Vagina (tissue), 2 donors: ENCODE results near the gene AMMECR1. TPM values are rescaled to one million over a fixed set of nuclear protein-coding genes. Genes with fewer than 3 reads are reported as not detected.

Experiments
- DNase-seq, 2 donors: peaks; one replicate each; pipeline ENCODE4 v3.0.0-alpha.2; 2017; ENCODE audit errors: extremely low spot score in 2 of 2
- H3K27ac ChIP-seq: fragments of 200-600 bp; sonication (generic); one replicate; pipeline ENCODE4 v1.5.1; 2019
- H3K27me3 ChIP-seq: fragments of 200-600 bp; sonication (generic); one replicate; pipeline ENCODE4 v1.5.1; 2019
- H3K36me3 ChIP-seq, 2 donors: fragments of 200-600 bp; sonication (generic); one replicate each; pipeline ENCODE4 v1.5.1; 2017 to 2019
- H3K4me1 ChIP-seq: fragments of 200-600 bp; sonication (generic); one replicate; pipeline ENCODE4 v1.5.1; 2019
- H3K4me3 ChIP-seq, 2 donors: fragments of 200-600 bp; sonication (generic); 1 replicate in 1 of 2; 2 replicates in 1 of 2; pipeline ENCODE4 v1.5.1; 2016 to 2019
- H3K9me3 ChIP-seq: fragments of 200-600 bp; sonication (generic); one replicate; pipeline ENCODE4 v1.5.1; 2019
- POLR2A ChIP-seq, 2 donors: fragments of 450-650 bp; IDR thresholded peaks; one replicate each; pipeline ENCODE4 v1.6.1; 2017; ENCODE audit warnings: antibody characterized with exemption in 2 of 2, mild to moderate bottlenecking in 2 of 2, moderate library complexity in 2 of 2
- POLR2AphosphoS5 ChIP-seq, 2 donors: sonication (generic); formaldehyde crosslinking; IDR thresholded peaks; one replicate each; pipeline ENCODE4 v1.9.0; 2017; ENCODE audit warnings: antibody characterized with exemption in 2 of 2, mild to moderate bottlenecking in 2 of 2, low read depth in 1 of 2; ENCODE audit not compliant: insufficient read depth in 1 of 2
- intact Hi-C: fragments of 100-400 bp; cut with DNase I; formaldehyde crosslinking; loops from one replicate; pipeline ENCODE4 v1.15.1; 2023
- total RNA-seq: library from RNA; depleted of rRNA; stranded (reverse); fragments of >200 nt; gene quantifications from one replicate; pipeline ENCODE4 v1.2.3, GENCODE V29; 2016
- TF ChIP-seq, protein P1 (sequence below), 3 experiments: fragments of 450-650 bp in 2 of 3; fragments of 200-600 bp in 1 of 3; sonication (generic) in 1 of 3; IDR thresholded peaks; one replicate each; pipeline ENCODE4 v1.5.1; 2017 to 2019; ENCODE audit warnings: antibody characterized with exemption in 3 of 3, mild to moderate bottlenecking in 2 of 3, moderate library complexity in 2 of 3

AMMECR1 gene
- total RNA-seq, 1 donor from 2014 or later: 8.1 TPM

DNA sequence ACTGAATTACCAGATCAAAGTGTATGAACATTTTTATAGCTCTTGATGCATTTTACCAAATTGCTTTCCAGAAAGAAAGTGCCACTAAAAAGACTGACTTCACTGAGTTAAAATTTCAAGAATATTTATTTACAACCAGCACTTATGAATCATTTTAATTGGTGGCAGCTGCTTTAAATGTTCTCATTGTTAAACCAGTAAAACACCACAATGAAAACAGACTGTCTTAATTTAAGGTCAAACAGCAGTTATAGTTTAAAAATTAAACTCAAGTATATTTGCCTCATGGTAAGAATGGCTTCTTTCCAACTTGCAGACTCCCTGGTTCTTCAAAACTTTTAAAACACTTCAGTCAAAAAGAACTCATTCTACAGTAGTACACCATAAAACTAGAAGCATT, 36.9 kb downstream of the AMMECR1 start:
- no peak for TF ChIP-seq POLR2AphosphoS5 (IDR thresholded peaks at IDR 0.05; ENCODE audit: insufficient read depth in 1 of 2, low read depth in 1 of 2)
- TF ChIP-seq, protein P1, sequence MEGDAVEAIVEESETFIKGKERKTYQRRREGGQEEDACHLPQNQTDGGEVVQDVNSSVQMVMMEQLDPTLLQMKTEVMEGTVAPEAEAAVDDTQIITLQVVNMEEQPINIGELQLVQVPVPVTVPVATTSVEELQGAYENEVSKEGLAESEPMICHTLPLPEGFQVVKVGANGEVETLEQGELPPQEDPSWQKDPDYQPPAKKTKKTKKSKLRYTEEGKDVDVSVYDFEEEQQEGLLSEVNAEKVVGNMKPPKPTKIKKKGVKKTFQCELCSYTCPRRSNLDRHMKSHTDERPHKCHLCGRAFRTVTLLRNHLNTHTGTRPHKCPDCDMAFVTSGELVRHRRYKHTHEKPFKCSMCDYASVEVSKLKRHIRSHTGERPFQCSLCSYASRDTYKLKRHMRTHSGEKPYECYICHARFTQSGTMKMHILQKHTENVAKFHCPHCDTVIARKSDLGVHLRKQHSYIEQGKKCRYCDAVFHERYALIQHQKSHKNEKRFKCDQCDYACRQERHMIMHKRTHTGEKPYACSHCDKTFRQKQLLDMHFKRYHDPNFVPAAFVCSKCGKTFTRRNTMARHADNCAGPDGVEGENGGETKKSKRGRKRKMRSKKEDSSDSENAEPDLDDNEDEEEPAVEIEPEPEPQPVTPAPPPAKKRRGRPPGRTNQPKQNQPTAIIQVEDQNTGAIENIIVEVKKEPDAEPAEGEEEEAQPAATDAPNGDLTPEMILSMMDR (IDR thresholded peaks at IDR 0.05): no peak
- no peak for TF ChIP-seq POLR2A (IDR thresholded peaks at IDR 0.05)
- no peak for DNase-seq
- Histone ChIP-seq H3K4me1 (no peaks in the 10 kb centered on the region), H3K9me3 (no peaks in the 10 kb centered on the region), H3K4me3 (no peak overlapping the region), H3K27me3 (no peaks in the 10 kb centered on the region), H3K36me3 (no peaks in the 10 kb centered on the region), H3K27ac (no peak overlapping the region)
- intact Hi-C loops: no loop called here

DNA sequence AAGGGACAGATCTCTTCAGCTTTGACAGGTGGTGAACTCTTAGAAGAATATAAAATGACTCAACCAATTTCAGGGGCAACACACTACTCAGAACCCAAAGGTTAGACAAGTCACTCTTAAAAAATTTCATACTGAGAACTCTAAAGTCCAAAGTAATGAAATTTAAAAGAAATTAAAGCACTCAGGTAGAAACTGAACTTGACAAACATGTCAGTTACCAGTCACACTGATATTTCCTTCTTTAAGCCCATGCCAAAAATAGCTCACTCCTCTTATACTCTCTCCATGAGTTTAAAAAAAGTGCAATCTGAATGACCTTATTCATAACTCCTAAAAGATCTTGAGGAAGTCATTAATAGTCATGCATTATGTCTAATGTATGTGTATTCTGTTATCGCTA, 40.3 kb downstream of the AMMECR1 start:
- intact Hi-C loops: no loop called here
- H3K36me3 ChIP-seq: no peaks in the 10 kb centered on the region
- TF ChIP-seq POLR2A (IDR thresholded peaks at IDR 0.05) (no peak), POLR2AphosphoS5 (IDR thresholded peaks at IDR 0.05; ENCODE audit: insufficient read depth in 1 of 2, low read depth in 1 of 2) (no peak)
- TF ChIP-seq, protein P1 (IDR thresholded peaks at IDR 0.05): no peak
- H3K27me3 ChIP-seq: no peaks in the 10 kb centered on the region
- no peak overlapping the region for H3K4me3 ChIP-seq
- no peaks in the 10 kb centered on the region for H3K4me1 ChIP-seq
- no peak for DNase-seq
- no peak overlapping the region for H3K27ac ChIP-seq
- no peaks in the 10 kb centered on the region for H3K9me3 ChIP-seq

DNA sequence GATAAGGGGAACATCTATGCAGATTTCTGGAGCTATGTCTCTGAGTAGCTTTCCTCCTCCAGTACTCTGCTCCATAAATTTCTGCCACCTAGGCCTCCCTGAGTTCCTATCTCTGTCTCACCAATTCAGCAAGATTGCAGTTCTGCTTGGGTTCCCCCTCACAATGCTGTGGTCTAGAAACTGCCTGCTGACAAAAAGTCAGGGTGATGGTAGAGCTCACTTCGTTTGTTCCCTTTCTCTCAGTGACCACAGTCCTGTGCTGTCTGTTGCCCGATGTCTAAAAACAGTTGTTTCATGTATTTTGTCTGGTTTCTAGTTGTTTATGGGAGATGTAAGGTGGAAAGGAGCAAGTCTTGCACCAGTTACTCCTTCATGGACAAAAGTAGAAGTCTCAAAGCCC, 41.1 kb downstream of the AMMECR1 start:
- intact Hi-C loops: no loop called here
- Histone ChIP-seq H3K27ac (no peak overlapping the region), H3K27me3 (no peaks in the 10 kb centered on the region)

DNA sequence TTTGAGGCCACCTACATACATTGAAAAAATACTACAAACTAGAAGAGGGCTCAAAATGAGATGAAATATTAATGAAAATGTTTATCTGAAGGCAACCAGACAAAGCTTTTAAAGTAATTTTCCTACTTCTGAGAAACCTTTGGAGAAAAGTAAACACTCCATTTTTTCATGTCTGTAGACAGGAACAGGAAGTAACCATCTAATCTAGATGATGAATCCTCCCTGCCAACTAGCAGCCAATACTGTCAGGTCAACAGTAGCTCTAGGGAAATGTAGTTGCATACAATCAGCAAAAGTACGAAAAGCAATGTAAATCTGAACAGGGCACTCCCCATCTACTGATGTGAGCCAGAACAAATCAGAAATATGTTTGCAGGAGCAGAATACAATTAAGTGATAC, 49.0 kb downstream of the AMMECR1 start:
- TF ChIP-seq POLR2AphosphoS5 (IDR thresholded peaks at IDR 0.05; ENCODE audit: insufficient read depth in 1 of 2, low read depth in 1 of 2) (no peak), POLR2A (IDR thresholded peaks at IDR 0.05) (no peak)
- TF ChIP-seq, protein P1 (IDR thresholded peaks at IDR 0.05): no peak
- intact Hi-C loops: no loop called here
- DNase-seq: no peak
- H3K27me3 ChIP-seq: no peaks in the 10 kb centered on the region
- no peaks in the 10 kb centered on the region for H3K36me3 ChIP-seq
- H3K27ac ChIP-seq: no peak overlapping the region
- H3K4me3 ChIP-seq: no peak overlapping the region
- H3K4me1 ChIP-seq: no peaks in the 10 kb centered on the region
- H3K9me3 ChIP-seq: no peaks in the 10 kb centered on the region

More for the DNA sequence above, 41.1 kb downstream of the AMMECR1 start:
- Histone ChIP-seq H3K9me3 (no peaks in the 10 kb centered on the region), H3K36me3 (no peaks in the 10 kb centered on the region), H3K4me1 (no peaks in the 10 kb centered on the region), H3K4me3 (no peak overlapping the region)
- no peak for DNase-seq
- TF ChIP-seq, protein P1 (IDR thresholded peaks at IDR 0.05): no peak
- TF ChIP-seq POLR2A (IDR thresholded peaks at IDR 0.05): no peak
- TF ChIP-seq POLR2AphosphoS5 (IDR thresholded peaks at IDR 0.05; ENCODE audit: insufficient read depth in 1 of 2, low read depth in 1 of 2): no peak

DNA sequence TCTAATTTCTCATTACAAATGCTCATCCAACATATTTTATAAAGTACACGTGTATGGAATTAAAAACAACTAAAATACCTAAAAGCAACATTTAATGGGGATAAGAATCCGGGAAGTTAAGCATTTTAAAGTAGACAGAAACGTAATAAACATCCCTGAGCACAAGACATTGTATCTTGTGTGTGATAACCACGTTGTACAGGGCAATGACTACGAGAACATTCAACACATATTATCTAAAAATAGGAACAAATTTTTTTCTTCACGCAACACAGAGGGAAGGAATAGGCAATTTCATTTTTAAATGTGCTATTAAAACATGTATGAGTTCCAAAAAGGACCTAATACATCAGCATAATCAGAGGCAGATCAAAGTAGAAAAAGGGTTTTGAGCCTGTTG, 49.5 kb downstream of the AMMECR1 start:
- no peaks in the 10 kb centered on the region for H3K27me3 ChIP-seq
- intact Hi-C loops: no loop called here
- H3K27ac ChIP-seq: no peak overlapping the region
- H3K4me1 ChIP-seq: no peaks in the 10 kb centered on the region
- no peaks in the 10 kb centered on the region for H3K9me3 ChIP-seq
- TF ChIP-seq POLR2A (IDR thresholded peaks at IDR 0.05): no peak
- TF ChIP-seq POLR2AphosphoS5 (IDR thresholded peaks at IDR 0.05; ENCODE audit: insufficient read depth in 1 of 2, low read depth in 1 of 2): no peak
- TF ChIP-seq, protein P1 (IDR thresholded peaks at IDR 0.05): no peak
- no peak for DNase-seq
- no peak overlapping the region for H3K4me3 ChIP-seq
- no peaks in the 10 kb centered on the region for H3K36me3 ChIP-seq
